Measurements from ENCODE around the gene NFIA. TPM values are rescaled to one million over a fixed set of nuclear protein-coding genes. Genes with fewer than 3 reads are reported as not detected.

NFIA gene
- total and polyA plus RNA-seq, 10 of the 15 experiments (the other 5 are each of a cell fraction or from before 2014, with no cell fraction given) = 0.10 to 0.16 TPM; not detected in 8

GRCh38 chr1:61506944-61507500 lies 424.7 kb downstream of the NFIA start:
- ChIA-PET SMC1A (ENCODE audit: uncharacterized antibody, unreplicated experiment) (no interaction called here), POLR2A (no interaction called here), RAD21 (ENCODE audit: unreplicated experiment) (no interaction called here), CTCF (interaction anchor here (0.6 kb wide), 1 partner anchor 370 kb away, joined by 4 read pairs; no protein-coding TSS in a partner anchor)
- in situ Hi-C loops (cut with MboI) = no loop called here
- 14% methylated on average over 4 of the region's 4 CpGs for WGBS (ENCODE audit: insufficient coverage, insufficient replicate concordance, low lambda C conversion rate, missing lambda C conversion rate)
- Histone ChIP-seq H3K9me3 (replicated peaks; ENCODE audit: control insufficient read depth, insufficient read depth, low read length) (no peaks in the 10 kb centered on the region), H3K79me2 (ENCODE audit: control insufficient read depth, insufficient read depth, low read length) (no peaks in the 10 kb centered on the region), H3K4me2 (ENCODE audit: control insufficient read depth, insufficient read depth) (no peak overlapping the region), H3K27me3 (replicated peaks in 1 of 2; ENCODE audit: control insufficient read depth in 2 of 2, insufficient read depth in 2 of 2, low read length in 1 of 2) (no peaks in the 10 kb centered on the region), H3K36me3 (ENCODE audit: control insufficient read depth in 2 of 2, insufficient read depth in 2 of 2, low read length in 1 of 2) (no peaks in the 10 kb centered on the region), H2AFZ (ENCODE audit: control insufficient read depth, low read depth, low read length) (no peak overlapping the region), H3K4me1 (ENCODE audit: control insufficient read depth, insufficient read depth, low read length) (no peaks in the 10 kb centered on the region), H3K9ac (ENCODE audit: control insufficient read depth, insufficient read depth, low read length) (no peak overlapping the region), H3K4me3 (no peak overlapping the region), H3K27ac (ENCODE audit: control insufficient read depth, insufficient read depth) (no peak overlapping the region), H4K20me1 (ENCODE audit: control insufficient read depth, insufficient read depth) (no peaks in the 10 kb centered on the region)
- BruUV-seq (replicated peaks) = no TSS peak
- intact Hi-C loops (cut with micrococcal nuclease; ENCODE audit: unreplicated experiment) = no loop called here
- no peak for TF ChIP-seq ZNF217 (IDR thresholded peaks at IDR 0.05)
- TF ChIP-seq ATF7 (IDR thresholded peaks at IDR 0.05; ENCODE audit: low read depth) = no peak
- TF ChIP-seq RUNX3 (IDR thresholded peaks at IDR 0.05; ENCODE audit: low read length) = no peak
- TF ChIP-seq MYC (IDR thresholded peaks at IDR 0.05; ENCODE audit: insufficient read depth, insufficient read length, insufficient replicate concordance, low read length, severe bottlenecking) = no peak
- no peak for TF ChIP-seq TBL1XR1 (IDR thresholded peaks at IDR 0.05; ENCODE audit: low read depth, low read length)
- TF ChIP-seq FOS (IDR thresholded peaks at IDR 0.05; ENCODE audit: borderline replicate concordance, extremely low read depth, insufficient read length) = no peak
- no peak for TF ChIP-seq CEBPZ (IDR thresholded peaks at IDR 0.05; ENCODE audit: low read depth, low read length)
- TF ChIP-seq KAT2A (conservative IDR thresholded peaks at IDR 0.05; ENCODE audit: control insufficient read depth, low read depth, low read length) = no peak
- no peak for TF ChIP-seq MXI1 (IDR thresholded peaks at IDR 0.05; ENCODE audit: low read depth, low read length)
- no peak for TF ChIP-seq ZSCAN29 (IDR thresholded peaks at IDR 0.05)
- no peak for TF ChIP-seq CHD4 (IDR thresholded peaks at IDR 0.05)
- TF ChIP-seq ZBTB11 (CRISPR knock-in tag; IDR thresholded peaks at IDR 0.05) = no peak
- no peak for TF ChIP-seq MTA3 (IDR thresholded peaks at IDR 0.05; ENCODE audit: borderline replicate concordance, low read length)
- no peak for TF ChIP-seq USF2 (IDR thresholded peaks at IDR 0.05; ENCODE audit: borderline replicate concordance, low read depth, low read length)
- TF ChIP-seq CBX3 (IDR thresholded peaks at IDR 0.05; ENCODE audit: borderline replicate concordance, low read depth) = no peak
- TF ChIP-seq ELK1 (IDR thresholded peaks at IDR 0.05; ENCODE audit: low read depth, low read length) = no peak
- no peak for DNase-seq (ENCODE audit: low read depth, low spot score)
- FAIRE-seq = no peak
- no peak for ATAC-seq

All from GM12878 (cell line).